ENCODE data around the gene PLXNC1.

PLXNC1 gene

GRCh38 chr12:94147991-94148738 lies at the start of gene PLXNC1:
Gene PLXNC1, plus strand, starts transcription at chr12:94148577. Its CDS starts 395 bp downstream, at chr12:94148972.
- peak; percentile 69 for DNase-seq (ENCODE audit: low spot score)

GRCh38 chr12:94099191-94099590 lies 49.2 kb upstream of the PLXNC1 start:
- DNase-seq (ENCODE audit: low spot score), result no peak

- no peak for DNase-seq (ENCODE audit: low spot score)
Measured at GRCh38 chr12:94099632-94100031, 48.7 kb upstream of the PLXNC1 start.

GRCh38 chr12:94100211-94100627 lies 48.2 kb upstream of the PLXNC1 start:
- no peak for DNase-seq (ENCODE audit: low spot score)

GRCh38 chr12:94100990-94101737 lies 47.2 kb upstream of the PLXNC1 start:
- DNase-seq (ENCODE audit: low spot score), result peak; percentile 65

- peak; percentile 74 for DNase-seq (ENCODE audit: low spot score)
Measured at GRCh38 chr12:94101738-94102660, 46.4 kb upstream of the PLXNC1 start.

GRCh38 chr12:94103986-94104385 lies 44.4 kb upstream of the PLXNC1 start:
- DNase-seq (ENCODE audit: low spot score), result no peak

- no peak for DNase-seq (ENCODE audit: low spot score)
Measured at GRCh38 chr12:94107910-94108309, 40.5 kb upstream of the PLXNC1 start.

GRCh38 chr12:94109160-94109559 lies 39.2 kb upstream of the PLXNC1 start:
- no peak for DNase-seq (ENCODE audit: low spot score)

GRCh38 chr12:94110258-94110657 lies 38.1 kb upstream of the PLXNC1 start:
- no peak for DNase-seq (ENCODE audit: low spot score)

GRCh38 chr12:94111302-94111701 lies 37.1 kb upstream of the PLXNC1 start:
- DNase-seq (ENCODE audit: low spot score), result no peak

- no peak for DNase-seq (ENCODE audit: low spot score)
Measured at GRCh38 chr12:94112121-94112520, 36.3 kb upstream of the PLXNC1 start.

GRCh38 chr12:94114166-94114565 lies 34.2 kb upstream of the PLXNC1 start:
- no peak for DNase-seq (ENCODE audit: low spot score)

- no peak for DNase-seq (ENCODE audit: low spot score)
Measured at GRCh38 chr12:94116191-94116590, 32.2 kb upstream of the PLXNC1 start.

GRCh38 chr12:94121886-94122285 lies 26.5 kb upstream of the PLXNC1 start:
- DNase-seq (ENCODE audit: low spot score), result no peak

- DNase-seq (ENCODE audit: low spot score), result no peak
Measured at GRCh38 chr12:94122591-94122990, 25.8 kb upstream of the PLXNC1 start.

GRCh38 chr12:94123127-94123526 lies 25.2 kb upstream of the PLXNC1 start:
- DNase-seq (ENCODE audit: low spot score), result no peak

GRCh38 chr12:94126067-94126466 lies 22.3 kb upstream of the PLXNC1 start:
- no peak for DNase-seq (ENCODE audit: low spot score)

GRCh38 chr12:94127239-94128131 lies 20.9 kb upstream of the PLXNC1 start:
- DNase-seq (ENCODE audit: low spot score), result no peak

GRCh38 chr12:94128280-94128679 lies 20.1 kb upstream of the PLXNC1 start:
- no peak for DNase-seq (ENCODE audit: low spot score)
